HEK293T (cell line): ENCODE measurements around the gene MAP7.

Experiments used
- BHLHE40 ChIP-seq: fragments of 450-650 bp; IDR thresholded peaks from 2 replicates; pipeline ENCODE4 v1.6.1; 2016; ENCODE audit warnings: mild to moderate bottlenecking, moderate library complexity, borderline replicate concordance
- ELF4 ChIP-seq: fragments of 450-650 bp; IDR thresholded peaks from 2 replicates; pipeline ENCODE4 v1.6.1; 2017; ENCODE audit warnings: antibody characterized with exemption
- FOXA1 ChIP-seq: fragments of 450-650 bp; IDR thresholded peaks from 2 replicates; pipeline ENCODE4 v1.6.1; 2016; ENCODE audit warnings: mild to moderate bottlenecking
- FOXK2 ChIP-seq: fragments of 450-650 bp; IDR thresholded peaks from 2 replicates; pipeline ENCODE4 v1.6.1; 2016; ENCODE audit warnings: mild to moderate bottlenecking
- FOXM1 ChIP-seq: fragments of 450-650 bp; IDR thresholded peaks from 2 replicates; pipeline ENCODE4 v1.6.1; 2017; ENCODE audit warnings: mild to moderate bottlenecking, borderline replicate concordance
- SP1 ChIP-seq: fragments of 450-650 bp; IDR thresholded peaks from 2 replicates; pipeline ENCODE4 v1.6.1; 2017
- SUZ12 ChIP-seq: fragments of 450-650 bp; IDR thresholded peaks from 2 replicates; pipeline ENCODE4 v1.6.1; 2016; ENCODE audit warnings: mild to moderate bottlenecking
- TARDBP ChIP-seq: fragments of 450-650 bp; IDR thresholded peaks from 2 replicates; pipeline ENCODE4 v1.6.1; 2016

- no peak for TF ChIP-seq FOXM1
- no peak for TF ChIP-seq FOXK2
- no peak for TF ChIP-seq SUZ12
- TF ChIP-seq ELF4 = no peak
- TF ChIP-seq TARDBP = no peak
- no peak for TF ChIP-seq FOXA1
- TF ChIP-seq SP1 = no peak
- TF ChIP-seq BHLHE40 = no peak
Observed at GRCh38 chr6:136511397-136511796, 38.8 kb downstream of the MAP7 start.
